ES-I3 (cell line): ENCODE measurements around the gene SLAMF7.
"Not testable (repeated sequence)": the region's sequence is repeated elsewhere in the genome, so short reads cannot be mapped to it uniquely, and the experiment has no call there.

Experiments used
- H3K36me3 ChIP-seq: 2 replicates; pipeline ENCODE4 v1.6.1; 2013; ENCODE audit warnings: mild to moderate bottlenecking, low read length, control low read depth, moderate library complexity; ENCODE audit not compliant: insufficient read depth
- H3K4me1 ChIP-seq: 2 replicates; pipeline ENCODE4 v1.6.1; 2013; ENCODE audit warnings: mild to moderate bottlenecking, control low read depth, low read length; ENCODE audit not compliant: insufficient read depth
- H3K9ac ChIP-seq: 2 replicates; pipeline ENCODE4 v1.6.1; 2013; ENCODE audit warnings: low read depth, mild to moderate bottlenecking, low read length, moderate library complexity
- H3K9me3 ChIP-seq: 2 replicates; pipeline ENCODE4 v1.6.1; 2013; ENCODE audit warnings: mild to moderate bottlenecking, low read length, moderate library complexity; ENCODE audit not compliant: control insufficient read depth, insufficient read depth

Gene SLAMF7

DNA sequence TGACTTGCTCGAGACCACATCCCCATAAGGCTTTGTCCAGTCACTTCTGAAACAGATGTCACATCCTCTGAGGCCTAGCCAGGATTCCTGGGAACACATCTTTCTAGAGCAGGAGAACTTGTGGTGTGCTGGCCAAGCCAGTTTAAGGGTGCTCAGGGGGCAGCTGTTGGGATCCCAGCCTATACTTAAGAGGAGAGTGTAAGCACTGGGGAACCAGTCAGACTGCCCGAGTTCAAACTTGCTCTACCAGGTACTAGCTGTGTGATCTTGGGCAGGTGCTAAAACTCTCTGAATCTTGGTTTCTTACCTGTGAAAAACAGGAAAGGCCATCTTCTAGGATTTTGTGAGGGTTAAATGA, 41.3 kb downstream of the SLAMF7 start:
- Histone ChIP-seq H3K4me1 (no peaks in the 10 kb centered on the region), H3K36me3 (no peaks in the 10 kb centered on the region), H3K9me3 (no peaks in the 10 kb centered on the region; the same call in 1 of the 2 replicates), H3K9ac (no peak overlapping the region)

GRCh38 chr1:160781186-160781766, 42.2 kb downstream of the SLAMF7 start:
- no peak overlapping the region for H3K9ac ChIP-seq

GRCh38 chr1:160781914-160782689, 43.1 kb downstream of the SLAMF7 start:
- Histone ChIP-seq H3K9ac (no peak overlapping the region), H3K4me1 (no peaks in the 10 kb centered on the region), H3K36me3 (no peaks in the 10 kb centered on the region), H3K9me3 (no peaks in the 10 kb centered on the region; the same call in 1 of the 2 replicates)

More at GRCh38 chr1:160781186-160781766, 42.2 kb downstream of the SLAMF7 start:
- Histone ChIP-seq H3K9me3 (no peaks in the 10 kb centered on the region; the same call in 1 of the 2 replicates), H3K36me3 (no peaks in the 10 kb centered on the region), H3K4me1 (no peaks in the 10 kb centered on the region)

- not testable (repeated sequence) for H3K9ac ChIP-seq, H3K36me3 ChIP-seq, H3K9me3 ChIP-seq, H3K4me1 ChIP-seq
Measured at GRCh38 chr1:160782988-160783765, 44.1 kb downstream of the SLAMF7 start.

GRCh38 chr1:160789051-160789701, 50.1 kb downstream of the SLAMF7 start:
- Histone ChIP-seq H3K36me3 (no peaks in the 10 kb centered on the region), H3K9me3 (no peaks in the 10 kb centered on the region), H3K9ac (no peak overlapping the region), H3K4me1 (no peaks in the 10 kb centered on the region)

DNA sequence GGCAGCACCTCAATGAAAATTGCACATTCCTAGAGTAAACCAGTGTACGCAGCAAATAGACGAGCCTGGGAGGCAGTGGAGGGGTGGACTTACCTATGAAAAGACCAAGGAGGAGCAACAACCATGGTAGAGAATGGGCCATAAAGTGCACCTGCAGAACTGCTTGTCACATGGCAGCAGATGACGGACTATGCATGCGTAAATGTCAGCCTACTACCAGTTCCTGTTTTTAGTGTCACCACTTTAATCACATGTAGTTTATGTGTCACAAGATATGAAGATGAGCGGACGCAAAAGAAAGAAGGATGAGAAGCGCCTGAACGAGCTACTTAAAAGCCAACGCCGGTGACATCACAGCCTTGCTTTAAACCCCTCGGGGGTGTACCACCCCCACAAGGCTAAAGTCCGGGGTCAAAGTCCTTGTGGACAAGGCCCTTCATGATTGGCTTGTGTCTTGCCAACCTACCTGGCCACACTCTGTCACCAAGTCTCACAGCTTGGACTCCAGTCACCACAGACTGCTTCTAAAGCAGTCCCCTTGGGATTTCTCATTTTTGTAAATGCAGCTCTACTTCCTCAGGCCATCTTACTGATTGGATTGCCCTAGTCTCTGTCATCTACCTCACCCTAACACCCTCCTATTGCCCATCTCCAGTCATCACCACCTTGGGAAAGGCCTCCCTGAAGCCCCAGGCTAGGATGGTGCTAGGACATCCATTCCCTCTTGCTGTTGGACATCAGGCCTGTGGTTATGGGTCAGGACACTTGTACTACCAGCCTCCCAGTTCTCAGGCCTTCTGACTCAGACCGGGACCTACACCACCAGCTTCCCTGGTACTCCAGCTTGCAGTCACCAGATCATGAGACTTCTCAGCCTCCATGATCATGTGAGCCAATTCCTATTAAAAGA, 50.9 kb downstream of the SLAMF7 start:
- no peaks in the 10 kb centered on the region for H3K36me3 ChIP-seq
- H3K9ac ChIP-seq = no peak overlapping the region
- no peaks in the 10 kb centered on the region for H3K9me3 ChIP-seq
- no peaks in the 10 kb centered on the region for H3K4me1 ChIP-seq

- Histone ChIP-seq H3K9me3 (no peaks in the 10 kb centered on the region), H3K9ac (no peak overlapping the region), H3K4me1 (no peaks in the 10 kb centered on the region), H3K36me3 (no peaks in the 10 kb centered on the region)
Measured at GRCh38 chr1:160794376-160794775, 55.3 kb downstream of the SLAMF7 start.

DNA sequence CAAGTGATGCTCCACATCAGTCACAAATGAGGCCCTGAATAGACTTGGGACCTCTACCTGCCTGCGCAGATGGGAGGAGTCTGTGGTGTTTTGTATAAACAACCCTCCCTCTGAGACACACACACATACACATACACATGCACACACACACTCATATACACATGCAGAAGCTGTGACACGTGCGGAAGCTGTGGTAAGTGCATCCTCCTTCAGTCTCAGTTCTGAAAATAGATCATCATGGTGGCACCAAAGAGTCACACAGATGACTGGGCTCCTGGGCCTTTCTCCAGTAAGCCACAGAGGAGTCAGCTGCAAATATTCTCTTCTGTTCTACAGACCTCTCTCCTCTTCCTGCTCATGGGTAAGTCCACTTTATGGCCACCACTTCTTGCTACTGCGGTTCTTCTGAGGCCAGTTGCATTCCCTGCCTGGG, 56.9 kb downstream of the SLAMF7 start, which contains the start of gene LY9:
LY9 (plus strand) TSS at position 224 of the 433 bp plus-strand sequence; CDS start at position 238, 14 bp downstream.
- Histone ChIP-seq H3K4me1 (no peaks in the 10 kb centered on the region), H3K9me3 (no peaks in the 10 kb centered on the region), H3K9ac (no peak within 1 kb of the TSS), H3K36me3 (no peaks in the 10 kb centered on the region)

- Histone ChIP-seq H3K9ac (no peak overlapping the region), H3K4me1 (no peaks in the 10 kb centered on the region), H3K9me3 (no peaks in the 10 kb centered on the region), H3K36me3 (no peaks in the 10 kb centered on the region)
Measured at GRCh38 chr1:160797271-160797709, 58.2 kb downstream of the SLAMF7 start.

DNA sequence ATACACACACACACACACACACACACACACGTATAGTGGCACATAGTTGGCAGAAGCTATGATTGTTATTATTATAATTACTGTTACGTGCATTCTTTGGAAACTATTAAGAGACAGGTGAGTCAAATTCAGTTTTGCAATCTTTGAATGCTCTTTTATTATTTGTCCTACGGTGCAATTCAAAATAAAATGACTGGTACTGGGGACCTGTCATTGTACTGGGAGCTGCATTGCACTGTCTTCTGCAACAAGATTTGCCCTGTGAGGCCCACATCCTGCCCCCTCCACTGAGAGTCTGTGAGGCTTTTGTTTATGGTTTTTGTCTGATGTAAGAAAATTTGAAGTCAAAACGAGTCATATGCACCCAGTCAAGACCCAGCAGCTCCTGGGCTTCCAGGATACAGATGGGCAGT, 58.8 kb downstream of the SLAMF7 start:
- Histone ChIP-seq H3K4me1 (no peaks in the 10 kb centered on the region), H3K36me3 (no peaks in the 10 kb centered on the region), H3K9me3 (no peaks in the 10 kb centered on the region), H3K9ac (no peak overlapping the region)

DNA sequence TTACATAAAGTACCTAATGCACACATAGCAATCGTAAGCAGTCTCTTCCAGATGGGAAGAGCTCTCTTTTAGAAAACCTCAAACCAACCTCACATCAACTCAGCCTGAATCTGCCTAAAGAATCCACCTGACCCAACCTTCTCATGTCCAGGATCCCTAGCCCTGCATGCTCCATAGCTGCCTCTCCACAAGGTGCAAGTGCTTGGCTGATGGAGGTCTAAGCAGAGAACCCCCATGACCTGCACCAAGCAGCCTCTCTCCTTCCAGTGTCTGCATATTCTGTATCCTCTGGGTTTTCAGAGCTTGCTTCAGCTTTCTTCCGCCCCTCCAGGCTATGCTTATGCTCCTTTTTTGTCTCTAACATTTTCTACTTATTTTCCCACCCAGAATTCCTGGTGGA, 59.4 kb downstream of the SLAMF7 start:
- Histone ChIP-seq H3K9ac (no peak overlapping the region), H3K36me3 (no peaks in the 10 kb centered on the region), H3K4me1 (no peaks in the 10 kb centered on the region), H3K9me3 (no peaks in the 10 kb centered on the region)

DNA sequence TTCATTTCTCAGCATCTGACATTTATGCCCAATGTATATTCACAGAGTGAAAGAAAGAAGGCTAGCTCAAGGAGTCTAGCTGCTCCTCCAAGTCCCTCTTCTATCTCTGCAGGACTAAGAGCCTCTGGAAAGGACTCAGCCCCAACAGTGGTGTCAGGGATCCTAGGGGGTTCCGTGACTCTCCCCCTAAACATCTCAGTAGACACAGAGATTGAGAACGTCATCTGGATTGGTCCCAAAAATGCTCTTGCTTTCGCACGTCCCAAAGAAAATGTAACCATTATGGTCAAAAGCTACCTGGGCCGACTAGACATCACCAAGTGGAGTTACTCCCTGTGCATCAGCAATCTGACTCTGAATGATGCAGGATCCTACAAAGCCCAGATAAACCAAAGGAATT, 60.6 kb downstream of the SLAMF7 start:
- Histone ChIP-seq H3K9ac (no peak overlapping the region), H3K36me3 (no peaks in the 10 kb centered on the region), H3K9me3 (no peaks in the 10 kb centered on the region), H3K4me1 (no peaks in the 10 kb centered on the region)

GRCh38 chr1:160800142-160800541, 61.1 kb downstream of the SLAMF7 start:
- Histone ChIP-seq H3K36me3 (no peaks in the 10 kb centered on the region), H3K4me1 (no peaks in the 10 kb centered on the region), H3K9ac (no peak overlapping the region), H3K9me3 (no peaks in the 10 kb centered on the region)
